GM18499 (cell line): ENCODE data around the gene TMEM8B.
"Not testable (repeated sequence)": the region's sequence is repeated elsewhere in the genome, so short reads cannot be mapped to it uniquely, and the experiment has no call there.

Experiments used
- ATAC-seq: cut with Tn5 transposase; IDR thresholded peaks from one replicate; pipeline ENCODE4 v1.9.1; 2021; ENCODE audit warnings: moderate number of reproducible peaks; ENCODE audit not compliant: insufficient read depth, unreplicated experiment

The TMEM8B gene

DNA sequence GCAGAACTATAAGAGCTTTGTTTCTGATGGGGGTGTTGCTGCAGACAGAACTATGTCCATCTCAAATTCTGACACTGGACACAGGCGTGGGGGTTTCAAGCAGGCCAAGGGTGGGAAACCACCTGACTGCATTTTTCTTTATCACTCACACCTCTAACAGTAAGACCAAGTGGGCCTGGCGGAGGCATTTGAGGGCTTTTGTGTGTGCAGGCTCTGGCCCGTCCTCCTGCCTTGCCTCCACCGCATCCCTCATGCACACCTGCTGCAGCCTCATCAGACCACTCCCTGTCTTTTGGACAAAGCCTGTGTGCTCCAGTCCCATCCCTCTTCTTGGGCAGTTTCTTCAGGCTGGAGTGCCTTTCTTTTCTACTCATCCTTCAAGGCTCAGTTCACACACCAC, 33.3 kb downstream of the TMEM8B start:
- ATAC-seq, result no peak

DNA sequence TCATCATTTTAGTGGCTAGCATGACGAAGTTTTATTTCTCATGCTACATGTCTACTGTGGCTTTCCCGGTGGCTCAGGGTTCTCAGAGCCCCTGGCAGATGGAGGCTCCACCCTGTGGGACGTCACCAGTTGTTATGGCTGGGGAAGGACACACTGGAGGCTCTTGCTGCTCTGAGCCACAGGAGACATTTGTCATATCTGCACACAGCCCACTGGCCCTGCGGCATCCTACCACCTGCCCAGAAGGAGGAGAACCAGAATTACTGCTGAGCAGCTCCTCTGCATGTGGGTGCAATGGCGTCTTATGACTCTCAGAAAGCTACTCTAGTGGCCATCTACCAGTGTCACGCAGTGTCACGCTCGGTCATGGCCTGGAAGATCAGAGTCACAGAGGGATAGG, 34.6 kb downstream of the TMEM8B start:
- no peak for ATAC-seq

DNA sequence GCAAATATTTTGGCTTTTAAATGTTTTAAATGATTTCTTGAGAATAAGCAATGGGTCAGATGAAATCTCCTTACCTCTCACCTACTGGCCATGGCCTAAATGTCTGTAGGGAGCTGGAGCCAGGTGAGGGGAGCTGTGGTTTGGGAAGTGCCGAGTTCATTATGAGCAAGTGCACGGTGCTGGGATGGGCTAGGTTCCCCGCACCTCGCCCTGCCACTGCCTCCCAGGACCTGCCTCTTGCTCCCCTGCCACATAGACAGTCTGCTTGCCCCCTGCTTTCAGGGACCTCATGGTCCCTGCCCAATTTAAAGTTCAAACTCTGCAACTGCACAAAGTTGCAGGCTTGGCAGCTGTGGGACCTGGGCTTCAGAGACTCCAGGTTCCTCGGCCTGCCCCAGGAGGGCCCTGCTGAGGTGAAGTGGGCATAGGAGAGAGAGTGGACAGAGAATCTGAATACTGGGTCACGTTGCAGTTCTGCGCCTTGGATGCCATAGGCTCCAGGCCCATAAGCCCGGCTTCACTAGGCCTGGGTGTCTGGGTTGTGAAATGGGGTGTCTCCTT, 35.7 kb downstream of the TMEM8B start:
- ATAC-seq, result no peak

DNA sequence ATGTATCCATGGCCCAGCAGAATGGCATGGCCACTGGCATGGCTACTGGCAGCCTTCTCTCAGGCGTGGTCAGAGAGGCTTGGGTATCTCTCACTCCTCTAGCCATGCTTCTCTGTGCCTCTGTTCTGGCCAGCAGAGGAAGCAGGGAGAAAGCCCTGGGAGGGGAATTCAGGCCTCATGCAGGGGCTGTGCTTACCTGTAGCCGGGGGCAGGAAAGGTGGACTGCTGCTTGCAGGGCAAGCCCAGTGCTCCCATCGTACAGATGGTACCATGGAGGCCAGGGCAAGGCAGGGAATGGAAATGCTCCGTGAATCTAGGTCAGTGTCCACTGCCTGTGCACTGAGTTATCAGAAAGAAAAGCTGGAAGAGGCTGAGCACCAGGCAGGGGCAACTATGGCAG, 38.5 kb downstream of the TMEM8B start:
- ATAC-seq, result no peak

DNA sequence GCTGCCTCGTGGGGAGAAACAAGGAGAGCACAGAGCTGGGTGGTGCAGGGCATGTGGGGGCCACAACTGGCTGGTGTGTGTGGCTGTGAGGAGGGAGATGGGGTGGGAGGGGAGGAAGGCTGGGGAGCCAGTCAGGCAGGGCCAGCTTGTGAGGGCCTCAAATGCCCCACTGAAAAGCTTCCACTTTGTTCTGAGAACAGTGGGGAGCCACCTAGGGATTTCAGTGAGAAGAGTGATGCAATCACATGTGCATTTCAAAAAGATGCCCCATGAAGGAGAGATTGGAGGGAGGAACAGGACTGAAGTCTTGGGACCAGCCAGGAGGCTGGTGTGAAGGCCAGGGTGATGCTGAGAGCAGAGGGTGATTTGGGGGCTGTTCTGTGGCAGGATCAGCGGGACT, 39.9 kb downstream of the TMEM8B start:
- ATAC-seq, result no peak

DNA sequence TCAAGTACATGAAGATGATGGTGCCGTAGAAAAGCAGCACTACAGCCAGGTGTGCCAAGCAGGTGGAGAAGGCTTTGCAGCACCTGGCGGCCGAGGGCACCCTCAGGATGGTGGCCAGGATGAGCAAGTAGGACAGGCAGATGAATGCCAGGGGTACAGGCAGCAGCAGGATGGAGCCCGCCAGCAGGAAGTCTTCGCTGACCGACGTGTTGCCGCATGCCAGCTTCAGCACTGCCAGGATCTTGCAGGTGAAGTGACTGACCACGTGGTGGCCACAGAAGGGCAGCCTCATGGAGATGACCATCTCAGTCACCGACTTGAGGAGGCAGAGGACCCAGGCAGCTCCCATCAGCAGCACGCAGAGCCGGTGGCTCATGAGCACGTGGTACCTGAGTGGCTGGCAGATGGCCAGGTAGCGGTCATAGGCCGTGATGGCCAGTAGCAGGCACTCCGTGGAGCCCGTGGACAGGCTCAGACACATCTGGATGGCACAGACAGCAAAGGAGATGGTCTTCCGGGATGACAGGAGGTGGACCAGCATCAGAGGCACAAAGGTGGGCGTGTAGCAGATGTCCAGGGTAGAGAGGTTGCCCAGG, 40.7 kb downstream of the TMEM8B start:
- no peak for ATAC-seq

DNA sequence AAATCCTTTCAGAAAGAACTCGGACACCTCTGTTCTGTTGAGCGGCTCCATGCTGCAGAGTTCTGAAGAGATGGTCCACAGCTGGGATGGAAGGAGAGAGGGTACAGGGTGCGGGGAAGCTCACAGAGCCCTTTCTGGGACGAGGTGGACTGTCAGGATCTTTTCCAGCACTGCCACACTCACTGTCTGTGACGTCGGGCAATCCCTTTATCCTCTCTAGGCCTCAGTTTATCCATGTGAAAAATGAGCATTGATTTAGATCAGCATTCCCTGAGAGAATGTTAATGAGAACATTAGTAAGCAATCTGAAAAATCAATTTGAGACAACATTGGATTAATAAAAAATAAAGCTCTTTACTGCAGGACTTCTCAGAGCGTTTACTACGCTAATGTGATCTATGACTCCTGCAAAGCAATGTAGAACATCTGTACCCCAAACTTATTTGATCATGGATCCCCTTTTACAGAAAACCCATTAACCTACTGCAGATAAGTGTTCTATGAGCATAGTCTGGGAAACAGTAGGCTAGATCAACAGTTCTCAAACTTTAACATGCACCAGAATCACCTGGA, 41.4 kb downstream of the TMEM8B start, which contains the start of gene OR13J1:
Gene OR13J1, minus strand, starts transcription at position 51 of the 573 bp plus-strand sequence. Its CDS starts 0 bp downstream, at position 51.
- no peak for ATAC-seq

DNA sequence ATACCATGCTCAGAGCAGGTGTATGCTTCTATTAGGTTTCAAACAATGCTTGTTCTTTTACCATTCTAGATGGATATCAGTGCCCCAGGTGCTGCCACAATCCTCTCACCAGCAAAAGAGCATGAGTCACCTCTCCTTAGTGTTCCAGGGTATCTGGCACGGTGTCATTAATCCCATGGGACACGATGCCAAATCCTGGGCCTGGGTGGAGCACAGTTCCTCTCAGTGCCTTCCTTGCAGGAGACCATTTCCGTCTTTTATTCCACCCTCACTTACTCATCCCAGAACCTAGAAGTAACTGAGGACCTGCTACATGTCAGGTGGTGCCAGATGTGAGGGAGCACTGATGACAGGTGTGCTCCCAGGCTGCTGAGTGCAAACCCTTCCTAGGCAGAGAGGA, 42.5 kb downstream of the TMEM8B start:
- no peak for ATAC-seq

DNA sequence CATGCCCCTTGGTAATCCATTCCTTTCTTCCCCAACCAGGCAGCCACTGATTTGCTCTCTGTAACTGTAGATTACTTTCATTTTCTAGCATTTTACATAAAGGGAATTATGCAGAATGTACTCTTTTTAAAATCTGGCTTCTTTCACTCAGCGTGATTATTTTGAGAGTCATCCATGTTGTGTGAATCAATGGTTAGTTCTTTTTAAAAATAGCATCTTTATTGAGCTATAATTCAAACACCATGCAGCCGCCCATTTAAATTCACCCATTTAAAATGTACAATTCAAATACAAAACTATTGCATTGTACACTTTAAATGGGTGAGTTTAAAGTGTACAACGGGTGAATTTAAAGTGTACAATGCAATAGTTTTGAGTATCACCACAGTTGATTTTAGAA, 43.5 kb downstream of the TMEM8B start:
- no peak for ATAC-seq

DNA sequence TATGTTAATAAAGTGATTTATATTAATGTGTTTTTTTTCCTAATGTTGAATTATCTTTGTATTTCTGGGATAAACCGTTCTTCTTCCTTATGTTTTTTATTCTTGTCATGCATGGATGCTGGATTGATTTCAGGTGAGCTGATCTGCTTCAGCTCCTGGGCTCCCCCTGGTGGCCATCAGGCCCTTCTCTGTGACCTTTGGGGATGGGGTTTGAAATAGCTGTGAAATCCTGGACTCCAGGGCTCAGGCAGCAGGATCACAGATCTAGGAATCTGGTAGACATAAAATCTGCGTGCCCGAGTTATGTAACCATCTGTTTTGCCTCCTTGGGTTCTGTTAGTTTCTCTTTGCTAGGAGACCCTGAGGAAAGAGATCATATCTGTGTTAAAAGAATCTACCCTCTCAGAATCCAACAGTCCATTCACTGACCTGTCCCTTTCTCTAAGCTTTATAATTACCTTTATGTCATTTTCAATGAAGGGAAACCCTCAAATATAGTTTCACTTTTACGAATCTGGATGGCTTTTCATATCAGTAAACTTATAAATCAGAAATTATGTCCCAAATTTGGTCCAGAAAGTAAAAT, 53.3 kb downstream of the TMEM8B start:
- ATAC-seq, result no peak

DNA sequence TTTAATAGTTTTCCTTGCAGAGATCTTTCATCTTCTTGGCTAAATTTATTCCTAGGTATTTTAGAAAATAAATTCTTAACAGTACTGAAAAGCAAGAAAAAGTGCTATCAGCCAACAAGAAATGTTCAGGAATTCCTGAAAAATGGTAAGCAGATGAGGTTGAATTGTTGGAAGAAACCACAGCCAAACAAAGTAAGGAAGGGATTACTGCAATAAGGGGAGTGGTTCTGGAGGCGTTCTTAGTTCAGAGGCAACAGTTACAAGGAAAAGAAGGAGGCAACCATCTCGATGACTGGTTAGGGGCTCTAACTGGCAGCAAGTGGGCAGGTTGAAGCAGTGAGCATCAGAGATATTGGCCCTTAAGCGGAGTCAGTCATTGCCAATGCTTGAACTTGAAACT, 54.0 kb downstream of the TMEM8B start:
- no peak for ATAC-seq

DNA sequence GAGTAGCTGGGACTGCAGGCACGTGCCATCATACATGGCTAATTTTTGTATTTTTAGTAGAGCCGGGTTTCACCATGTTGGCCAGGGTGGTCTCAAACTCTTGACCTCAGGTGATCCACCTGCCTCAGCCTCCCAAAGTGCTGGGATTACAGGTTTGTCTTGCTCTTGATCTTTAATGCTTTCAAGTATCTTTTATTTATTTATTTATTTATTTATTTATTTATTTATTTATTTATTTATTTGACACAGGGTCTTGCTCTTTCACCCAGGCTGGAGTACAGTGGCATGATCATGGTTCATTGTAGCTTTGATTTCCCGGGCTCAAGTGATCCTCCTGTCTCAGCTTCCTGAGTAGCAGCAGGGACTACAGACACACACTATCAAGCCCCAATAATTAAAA, 55.9 kb downstream of the TMEM8B start:
- ATAC-seq, result not testable (repeated sequence)

DNA sequence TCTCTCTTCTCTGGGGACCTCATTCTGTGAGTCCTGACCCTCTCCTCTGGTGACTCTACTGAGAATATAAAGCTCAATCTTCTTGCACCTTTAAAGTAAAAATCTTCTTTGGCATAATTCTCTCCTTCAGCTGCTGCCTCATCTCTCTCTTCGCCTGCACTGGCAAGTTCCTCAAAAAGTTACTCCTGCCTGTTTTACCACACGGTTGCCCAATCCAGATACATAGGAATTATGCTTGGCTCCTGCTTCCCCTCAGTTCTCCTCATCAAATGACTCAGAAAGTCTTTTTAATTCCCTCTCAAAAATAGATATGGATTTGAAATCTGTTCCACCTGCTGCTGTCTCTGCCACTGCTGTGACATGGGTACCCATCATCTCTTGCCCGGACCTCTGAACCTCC, 62.6 kb downstream of the TMEM8B start:
- no peak for ATAC-seq

DNA sequence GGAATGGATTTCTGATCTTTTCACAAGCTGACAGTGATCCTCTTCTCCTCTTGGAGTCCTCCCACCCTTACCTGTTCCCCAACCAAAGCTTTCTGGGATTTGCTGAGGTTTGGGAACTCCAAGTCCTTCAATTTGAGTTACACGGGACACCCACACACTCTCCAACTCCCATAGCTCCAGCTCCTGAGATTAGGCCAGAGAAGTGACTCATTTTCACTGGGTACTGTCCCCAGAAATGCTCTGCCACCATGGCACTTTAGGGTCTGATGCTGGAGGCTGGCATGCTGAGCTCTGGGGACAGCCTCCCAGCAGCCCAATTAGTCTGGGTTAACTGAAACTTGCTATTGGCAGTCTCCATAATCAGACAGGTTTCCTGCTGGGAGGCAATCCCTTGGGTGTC, 63.0 kb downstream of the TMEM8B start:
- no peak for ATAC-seq

DNA sequence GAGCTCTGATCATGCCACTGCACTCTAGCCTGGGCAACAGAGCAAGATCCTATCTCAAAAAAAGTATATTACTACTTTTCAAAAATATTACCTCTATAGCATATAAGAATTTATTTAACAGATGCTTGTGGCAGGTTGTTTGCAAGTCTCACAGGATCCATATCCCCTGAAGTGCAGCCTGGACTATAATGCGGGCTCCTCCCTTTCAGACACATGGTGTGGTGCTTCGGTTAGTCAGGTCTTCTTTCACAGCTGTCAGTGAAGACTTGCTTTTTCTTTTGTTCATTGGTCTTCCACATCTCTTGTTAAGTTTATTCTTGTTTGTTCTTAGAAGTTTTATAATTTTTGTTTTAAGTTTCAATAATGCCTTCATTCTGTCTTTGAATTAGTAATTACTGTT, 67.5 kb downstream of the TMEM8B start:
- no peak for ATAC-seq

DNA sequence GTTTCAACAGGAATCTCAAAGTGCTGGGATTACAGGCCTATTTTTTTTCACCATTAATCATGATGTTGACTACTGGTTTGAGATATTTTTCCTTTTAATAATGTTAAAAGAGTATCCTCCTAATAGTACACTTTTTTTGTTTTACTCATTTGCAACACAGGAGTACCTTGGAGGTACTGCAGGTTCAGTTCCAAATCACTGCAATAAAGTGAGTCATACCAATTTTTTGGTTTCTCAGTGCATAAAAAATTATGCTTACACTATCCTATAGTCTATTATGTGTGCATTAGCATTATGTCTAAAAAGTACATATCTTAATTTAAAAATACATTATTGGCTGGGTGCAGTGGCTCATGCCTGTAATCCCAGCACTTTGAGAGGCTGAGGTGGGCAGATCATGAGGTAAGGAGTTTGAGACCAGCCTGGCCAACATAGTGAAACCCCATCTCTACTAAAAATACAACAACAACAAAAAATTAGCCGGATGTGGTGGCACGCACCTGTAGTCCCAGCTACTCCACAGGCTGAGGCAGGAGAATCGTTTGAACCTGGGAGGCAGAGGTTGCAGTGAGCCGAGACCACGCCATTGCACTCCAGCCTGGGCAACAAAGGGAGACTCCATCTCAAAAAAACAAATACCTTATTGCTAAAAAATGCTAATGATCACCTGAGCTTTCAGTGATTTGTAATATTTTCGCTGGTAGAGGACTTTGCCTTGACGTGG, 68.5 kb downstream of the TMEM8B start:
- not testable (repeated sequence) for ATAC-seq

DNA sequence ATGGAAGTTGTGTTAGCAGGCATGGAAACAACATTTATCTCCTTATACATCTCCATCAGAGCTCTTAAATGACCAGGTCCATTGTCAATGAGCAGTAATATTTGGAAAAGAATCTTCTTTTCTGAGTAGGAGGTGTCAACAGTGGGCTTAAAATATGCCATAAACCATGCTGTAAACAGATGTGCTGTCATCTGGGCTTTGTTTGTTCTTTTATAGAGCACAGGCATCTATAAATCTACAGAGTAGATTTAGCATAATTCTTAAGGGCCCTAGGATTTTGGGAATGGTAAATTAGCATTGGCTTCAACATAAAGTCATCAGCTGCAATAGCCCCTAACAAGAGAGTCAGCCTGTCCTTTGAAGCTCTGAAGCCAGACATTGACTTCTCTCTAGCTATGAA, 69.3 kb downstream of the TMEM8B start:
- ATAC-seq, result no peak

DNA sequence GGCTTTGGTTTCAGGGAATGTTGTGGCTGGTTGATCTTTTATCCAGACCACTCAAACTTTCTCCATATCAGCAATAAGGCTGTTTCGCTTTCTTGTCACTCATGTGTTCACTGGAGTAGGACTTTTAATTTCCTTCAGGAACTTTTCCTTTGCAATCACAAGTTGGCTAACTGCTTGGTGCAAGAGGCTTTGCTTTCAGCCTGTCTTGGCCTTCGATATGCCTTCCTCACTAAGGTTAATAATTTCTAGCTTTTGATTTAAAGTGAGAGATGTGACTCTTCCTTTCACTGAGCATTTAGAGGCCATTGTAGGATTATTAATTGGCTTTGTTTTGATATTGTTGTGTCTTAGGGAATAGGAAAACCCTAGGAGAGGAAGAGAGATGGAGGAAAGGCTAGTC, 70.0 kb downstream of the TMEM8B start:
- no peak for ATAC-seq

DNA sequence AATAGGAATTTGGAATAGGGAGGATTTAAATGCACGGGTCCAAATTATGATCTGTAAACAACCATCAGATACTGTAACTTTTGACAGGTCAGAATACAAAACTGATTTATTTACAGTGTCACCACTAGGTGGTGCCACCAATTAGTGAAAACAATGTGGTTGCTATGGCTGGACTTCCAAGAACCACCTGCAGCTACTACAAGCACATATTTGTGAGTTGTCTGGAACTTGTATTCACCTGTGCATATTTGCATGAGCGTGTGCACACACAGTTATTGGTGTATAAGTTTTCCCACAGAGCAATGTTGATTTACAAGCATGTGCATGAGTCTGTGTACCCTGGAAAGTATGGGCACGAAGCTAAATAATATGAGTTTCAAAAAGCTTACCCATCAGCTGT, 74.0 kb downstream of the TMEM8B start:
- no peak for ATAC-seq

DNA sequence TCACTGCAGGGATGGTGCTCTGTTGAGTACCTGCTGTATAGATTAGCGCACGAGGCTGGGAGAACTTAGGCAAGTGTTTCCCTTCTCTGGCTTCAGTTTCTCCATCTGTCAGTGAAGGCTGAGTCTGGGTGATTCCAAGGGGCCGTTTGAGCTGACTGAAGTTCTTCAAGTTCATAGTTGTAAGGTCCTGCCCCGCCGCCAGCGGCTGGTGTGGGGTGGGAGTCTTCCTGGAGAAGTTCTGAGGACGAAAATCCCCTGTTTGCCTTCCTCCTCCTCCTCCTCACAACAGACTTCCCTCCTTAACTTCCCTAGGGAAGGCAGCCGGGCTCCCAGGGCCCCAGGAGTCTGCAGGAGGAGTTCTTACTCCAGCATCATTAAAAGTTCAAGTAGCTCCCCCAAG, 75.3 kb downstream of the TMEM8B start:
- ATAC-seq, result no peak
